Parathyroid adenoma (tissue), 2 donors: ENCODE results near the gene GNAO1.
A peak's percentile ranks its signal among the peaks of the same experiment; 100 is the strongest.

Source experiments
- H2AFZ ChIP-seq: fragments of 300-600 bp; sonication (generic); one replicate; pipeline ENCODE4 v1.7.0; 2017; ENCODE audit warnings: antibody characterized with exemption, mild to moderate bottlenecking
- H3K27ac ChIP-seq: fragments of 300-600 bp; sonication (generic); one replicate; pipeline ENCODE4 v1.7.0; 2017
- H3K27me3 ChIP-seq: fragments of 300-600 bp; sonication (generic); one replicate; pipeline ENCODE4 v1.7.0; 2017; ENCODE audit warnings: low read length; ENCODE audit not compliant: control insufficient read depth, insufficient read depth
- H3K36me3 ChIP-seq: fragments of 300-600 bp; sonication (generic); one replicate; pipeline ENCODE4 v1.7.0; 2017; ENCODE audit warnings: low read length; ENCODE audit not compliant: control insufficient read depth, insufficient read depth
- H3K4me1 ChIP-seq: fragments of 300-600 bp; sonication (generic); one replicate; pipeline ENCODE4 v1.7.0; 2017; ENCODE audit warnings: control low read depth
- H3K4me2 ChIP-seq: fragments of 300-600 bp; sonication (generic); one replicate; pipeline ENCODE4 v1.7.0; 2017; ENCODE audit warnings: low read length
- H3K4me3 ChIP-seq: fragments of 300-600 bp; sonication (generic); one replicate; pipeline ENCODE4 v1.7.0; 2017; ENCODE audit warnings: low read depth, low read length
- H3K79me2 ChIP-seq: fragments of 300-600 bp; sonication (generic); one replicate; pipeline ENCODE4 v1.7.0; 2017; ENCODE audit warnings: control low read depth
- H3K9ac ChIP-seq: fragments of 300-600 bp; sonication (generic); one replicate; pipeline ENCODE4 v1.7.0; 2017; ENCODE audit warnings: mild to moderate bottlenecking
- H3K9me3 ChIP-seq: fragments of 300-600 bp; sonication (generic); one replicate; pipeline ENCODE4 v1.7.0; 2017; ENCODE audit warnings: low read length; ENCODE audit not compliant: control insufficient read depth
- TF ChIP-seq, protein P1 (sequence below): fragments of 300-600 bp; sonication (generic); IDR thresholded peaks from one replicate; pipeline ENCODE4 v1.7.0; 2017; ENCODE audit warnings: antibody characterized with exemption, mild to moderate bottlenecking
- donor health status: primary hyperparathyroidism.

Gene GNAO1

GRCh38 chr16:56367764-56368163 lies 176.5 kb downstream of the GNAO1 start:
- H3K9ac ChIP-seq = no peak overlapping the region
- peaks cover 13% of the 10 kb centered on the region for H3K79me2 ChIP-seq
- H3K4me1 ChIP-seq = peaks cover 39% of the 10 kb centered on the region
- H2AFZ ChIP-seq = no peak overlapping the region
- H3K4me2 ChIP-seq = no peak overlapping the region
- TF ChIP-seq, protein P1, sequence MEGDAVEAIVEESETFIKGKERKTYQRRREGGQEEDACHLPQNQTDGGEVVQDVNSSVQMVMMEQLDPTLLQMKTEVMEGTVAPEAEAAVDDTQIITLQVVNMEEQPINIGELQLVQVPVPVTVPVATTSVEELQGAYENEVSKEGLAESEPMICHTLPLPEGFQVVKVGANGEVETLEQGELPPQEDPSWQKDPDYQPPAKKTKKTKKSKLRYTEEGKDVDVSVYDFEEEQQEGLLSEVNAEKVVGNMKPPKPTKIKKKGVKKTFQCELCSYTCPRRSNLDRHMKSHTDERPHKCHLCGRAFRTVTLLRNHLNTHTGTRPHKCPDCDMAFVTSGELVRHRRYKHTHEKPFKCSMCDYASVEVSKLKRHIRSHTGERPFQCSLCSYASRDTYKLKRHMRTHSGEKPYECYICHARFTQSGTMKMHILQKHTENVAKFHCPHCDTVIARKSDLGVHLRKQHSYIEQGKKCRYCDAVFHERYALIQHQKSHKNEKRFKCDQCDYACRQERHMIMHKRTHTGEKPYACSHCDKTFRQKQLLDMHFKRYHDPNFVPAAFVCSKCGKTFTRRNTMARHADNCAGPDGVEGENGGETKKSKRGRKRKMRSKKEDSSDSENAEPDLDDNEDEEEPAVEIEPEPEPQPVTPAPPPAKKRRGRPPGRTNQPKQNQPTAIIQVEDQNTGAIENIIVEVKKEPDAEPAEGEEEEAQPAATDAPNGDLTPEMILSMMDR = no peak
- H3K27me3 ChIP-seq = no peaks in the 10 kb centered on the region
- no peaks in the 10 kb centered on the region for H3K9me3 ChIP-seq
- no peak overlapping the region for H3K4me3 ChIP-seq
- no peak overlapping the region for H3K27ac ChIP-seq
- no peaks in the 10 kb centered on the region for H3K36me3 ChIP-seq

- H3K4me1 ChIP-seq = peaks cover 46% of the 10 kb centered on the region
- H3K9ac ChIP-seq = no peak overlapping the region
- H3K27me3 ChIP-seq = no peaks in the 10 kb centered on the region
- TF ChIP-seq, protein P1 = no peak
- H3K27ac ChIP-seq = no peak overlapping the region
- no peak overlapping the region for H3K4me3 ChIP-seq
- no peaks in the 10 kb centered on the region for H3K36me3 ChIP-seq
- no peaks in the 10 kb centered on the region for H3K9me3 ChIP-seq
- H3K4me2 ChIP-seq = no peak overlapping the region
- no peak overlapping the region for H2AFZ ChIP-seq
- H3K79me2 ChIP-seq = peaks cover 13% of the 10 kb centered on the region
These were observed 177.3 kb downstream of the GNAO1 start for GRCh38 chr16:56368545-56368944.

DNA sequence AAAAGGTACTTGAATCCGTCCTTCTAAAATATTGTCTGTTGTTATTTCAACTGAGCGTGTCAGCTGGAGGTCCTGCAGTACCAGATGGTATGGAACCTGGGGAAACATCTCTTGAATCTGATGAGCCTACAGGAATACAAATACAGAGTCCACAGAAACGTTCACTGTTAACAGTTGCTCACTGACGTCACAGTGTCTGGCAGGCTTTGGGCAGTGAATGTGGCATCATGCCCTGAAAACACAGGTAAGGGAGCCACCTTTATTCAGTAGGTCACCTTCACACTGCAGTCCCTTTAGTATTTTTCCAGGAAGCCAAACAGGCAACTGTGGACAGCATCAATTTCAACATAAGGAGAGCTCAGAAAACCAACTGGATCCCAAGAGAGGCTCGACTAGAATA lies 177.9 kb downstream of the GNAO1 start:
- peak overlapping the region; percentile 21 for H3K4me2 ChIP-seq
- H3K4me1 ChIP-seq = peaks cover 46% of the 10 kb centered on the region
- TF ChIP-seq, protein P1 = no peak
- H3K9me3 ChIP-seq = no peaks in the 10 kb centered on the region
- no peak overlapping the region for H2AFZ ChIP-seq
- H3K27me3 ChIP-seq = no peaks in the 10 kb centered on the region
- H3K79me2 ChIP-seq = peaks cover 13% of the 10 kb centered on the region
- H3K36me3 ChIP-seq = no peaks in the 10 kb centered on the region
- H3K4me3 ChIP-seq = no peak overlapping the region
- H3K9ac ChIP-seq = no peak overlapping the region
- peak overlapping the region; percentile 82 for H3K27ac ChIP-seq

GRCh38 chr16:56370185-56370874 lies 179.0 kb downstream of the GNAO1 start:
- H3K79me2 ChIP-seq = peaks cover 13% of the 10 kb centered on the region
- no peaks in the 10 kb centered on the region for H3K9me3 ChIP-seq
- no peak overlapping the region for H2AFZ ChIP-seq
- peak overlapping the region; percentile 57 for H3K4me2 ChIP-seq
- H3K4me1 ChIP-seq = peaks cover 46% of the 10 kb centered on the region
- H3K9ac ChIP-seq = no peak overlapping the region
- TF ChIP-seq, protein P1 = no peak
- peak overlapping the region; percentile 82 for H3K27ac ChIP-seq
- H3K27me3 ChIP-seq = no peaks in the 10 kb centered on the region
- H3K4me3 ChIP-seq = peak overlapping the region; percentile 36
- H3K36me3 ChIP-seq = no peaks in the 10 kb centered on the region
